CD4-positive, alpha-beta memory T cell (primary cell): ENCODE measurements around the gene ZNF57. TPM values are rescaled to one million over a fixed set of nuclear protein-coding genes. Genes with fewer than 3 reads are reported as not detected.

ENCODE experiments used
- CTCF ChIA-PET: fragments of 350-600 bp; sonication (Branson Sonifier 250); formaldehyde crosslinking; loops from one replicate; lab custom pipeline; 2021; ENCODE audit warnings: inconsistent platforms; ENCODE audit not compliant: partially characterized antibody; lab: Charles Lee
- POLR2A ChIA-PET: fragments of 350-600 bp; sonication (Branson Sonifier 250); formaldehyde crosslinking; loops from one replicate; lab custom pipeline; 2021; ENCODE audit not compliant: partially characterized antibody; lab: Charles Lee
- DNase-seq, 5 donors: peaks; one replicate each; pipeline versions ENCODE4 v3.0.0 to v3.0.0-alpha.2; 2020 to 2022; ENCODE audit warnings: mixed read lengths in 1 of 5
- H3K27ac ChIP-seq: one replicate; pipeline ENCODE4 v1.7.0; 2013; ENCODE audit warnings: low read depth, low read length
- H3K27me3 ChIP-seq: 2 replicates; pipeline ENCODE4 v1.7.0; 2013; ENCODE audit warnings: mild to moderate bottlenecking, low read length, moderate library complexity; ENCODE audit not compliant: insufficient read depth
- H3K36me3 ChIP-seq: 2 replicates; pipeline ENCODE4 v1.7.0; 2013; ENCODE audit warnings: mild to moderate bottlenecking, low read length, moderate library complexity; ENCODE audit not compliant: insufficient read depth
- H3K4me1 ChIP-seq: 2 replicates; pipeline ENCODE4 v1.7.0; 2013; ENCODE audit warnings: mild to moderate bottlenecking, low read length, moderate library complexity; ENCODE audit not compliant: insufficient read depth
- H3K4me3 ChIP-seq, 2 donors: one replicate each; pipeline ENCODE4 v1.7.0; 2013; ENCODE audit warnings: low read length in 2 of 2, mild to moderate bottlenecking in 1 of 2
- H3K9me3 ChIP-seq, 2 donors: one replicate each; pipeline ENCODE4 v1.7.0; 2013; ENCODE audit warnings: low read length in 2 of 2, control low read depth in 1 of 2; ENCODE audit not compliant: control insufficient read depth in 1 of 2
- H3K27ac Mint-ChIP-seq, 7 donors: one replicate each; pipeline ENCODE4 v1.8.0; 2020 to 2021; ENCODE audit warnings: mixed read lengths in 7 of 7, mild to moderate bottlenecking in 6 of 7, inconsistent platforms in 3 of 7, moderate library complexity in 3 of 7
- H3K27me3 Mint-ChIP-seq, 2 donors: one replicate each; pipeline ENCODE4 v1.8.0; 2020 to 2021; ENCODE audit warnings: mixed read lengths in 2 of 2
- H3K36me3 Mint-ChIP-seq, 2 donors: one replicate each; pipeline ENCODE4 v1.8.0; 2020 to 2021; ENCODE audit warnings: mixed read lengths in 2 of 2, inconsistent platforms in 1 of 2, mild to moderate bottlenecking in 1 of 2
- H3K4me1 Mint-ChIP-seq, 4 donors: one replicate each; pipeline ENCODE4 v1.8.0; 2020 to 2021; ENCODE audit warnings: mixed read lengths in 4 of 4, mild to moderate bottlenecking in 1 of 4
- H3K4me3 Mint-ChIP-seq, 8 donors: one replicate each; pipeline ENCODE4 v1.8.0; 2020 to 2021; ENCODE audit warnings: mixed read lengths in 8 of 8, mild to moderate bottlenecking in 7 of 8, moderate library complexity in 6 of 8, inconsistent platforms in 3 of 8
- H3K9me3 Mint-ChIP-seq, 8 donors: one replicate each; pipeline ENCODE4 v1.8.0; 2020 to 2021; ENCODE audit warnings: mixed read lengths in 8 of 8, mild to moderate bottlenecking in 5 of 8, inconsistent platforms in 3 of 8, moderate library complexity in 1 of 8
- intact Hi-C: fragments of 100-400 bp; cut with micrococcal nuclease; formaldehyde crosslinking; loops from one replicate; pipeline ENCODE4 v1.15.1; 2023
- polyA plus RNA-seq, 2 donors: library from polyadenylated mRNA; unstranded; fragments of 300-500 nt; fragmentation: Illumina TruSeq; gene quantifications; one replicate each; pipeline ENCODE4 v1.2.3, GENCODE V29; 2021
- total RNA-seq, 2 experiments: library from RNA; stranded (reverse); gene quantifications; one replicate each; pipeline ENCODE4 v1.2.3, GENCODE V29; 2021

Gene ZNF57
- total and polyA plus RNA-seq, 4 experiments from 2014 or later, result 2.1 to 4.7 (median 4.2) TPM

- intact Hi-C loops, result loop anchor here (10.0 kb wide), 1 partner anchor 158 kb away; the partner anchor contains the start of genes SGTA and THOP1
- DNase-seq, result no peak
- Mint-ChIP-seq H3K27me3 (no peaks in the 10 kb centered on the region), H3K4me3 (peak overlapping the region; percentile 32 to 86 (median 54)), H3K27ac (peak overlapping the region in 4 of 7 donors; percentile 53 to 79 (median 60)), H3K36me3 (peaks cover 4 to 8% of the 10 kb centered on the region in 2 donors), H3K9me3 (peaks cover 0 to 2% (median 0%) of the 10 kb centered on the region in 8 donors), H3K4me1 (peaks cover 7 to 32% (median 18%) of the 10 kb centered on the region in 4 donors)
- H3K4me3 ChIP-seq, result no peak overlapping the region
- ChIA-PET CTCF (interaction anchor here (0.6 to 1.9 kb wide), 2 partner anchors 8 to 76 kb away, joined by 4 to 9 read pairs; partner anchors contain the start of gene ZNF556), POLR2A (interaction anchor here (0.6 kb wide), 1 partner anchor 241 kb away, joined by 3 read pairs; no protein-coding TSS in a partner anchor)
- H3K27me3 ChIP-seq, result no peaks in the 10 kb centered on the region
- no peak overlapping the region for H3K27ac ChIP-seq
- H3K9me3 ChIP-seq, result no peaks in the 10 kb centered on the region
- H3K4me1 ChIP-seq, result peaks cover 17% of the 10 kb centered on the region
- peaks cover 9% of the 10 kb centered on the region for H3K36me3 ChIP-seq
Measured at GRCh38 chr19:2942928-2943640, 42.4 kb downstream of the ZNF57 start.

- POLR2A ChIA-PET, result no interaction called here
- Histone ChIP-seq H3K27me3 (no peaks in the 10 kb centered on the region), H3K36me3 (peaks cover under 1% of the 10 kb centered on the region), H3K4me3 (peak overlapping the region; percentile 65 to 81), H3K4me1 (peaks cover 22% of the 10 kb centered on the region), H3K27ac (peak overlapping the region; percentile 64), H3K9me3 (no peaks in the 10 kb centered on the region)
- DNase-seq, result no peak
- H3K4me1 Mint-ChIP-seq, result peaks cover 12 to 39% (median 22%) of the 10 kb centered on the region in 4 donors
- peak overlapping the region in 5 of 7 donors; percentile 60 to 94 (median 81) for H3K27ac Mint-ChIP-seq
- peaks cover 0 to 5% of the 10 kb centered on the region in 2 donors for H3K36me3 Mint-ChIP-seq
- intact Hi-C loops, result loop anchor here (1.0 to 10.0 kb wide), 3 partner anchors 44 to 160 kb away; partner anchors contain the start of genes SGTA, THOP1 and ZNF57
- peaks cover 0 to 2% (median 0%) of the 10 kb centered on the region in 8 donors for H3K9me3 Mint-ChIP-seq
- CTCF ChIA-PET, result no interaction called here
- H3K27me3 Mint-ChIP-seq, result no peaks in the 10 kb centered on the region
- peak overlapping the region; percentile 86 to 98 (median 97) for H3K4me3 Mint-ChIP-seq
Measured at GRCh38 chr19:2944403-2944774, 43.7 kb downstream of the ZNF57 start.

GRCh38 chr19:2944775-2945574, 44.2 kb downstream of the ZNF57 start, which contains the start of gene ZNF77:
ZNF77 (minus strand) TSS chr19:2944971; CDS start chr19:2944840, 131 bp downstream.
- Mint-ChIP-seq H3K36me3 (peaks cover 0 to 5% of the 10 kb centered on the region in 2 donors), H3K27me3 (no peaks in the 10 kb centered on the region), H3K27ac (peak within 1 kb of the TSS; percentile 94 to 99 (median 99)), H3K4me1 (peaks cover 17 to 45% (median 27%) of the 10 kb centered on the region in 4 donors), H3K4me3 (peak within 1 kb of the TSS; percentile 95 to 98 (median 97)), H3K9me3 (peaks cover 0 to 2% (median 0%) of the 10 kb centered on the region in 8 donors)
- H3K27me3 ChIP-seq, result no peaks in the 10 kb centered on the region
- peak within 1 kb of the TSS; percentile 81 to 84 for H3K4me3 ChIP-seq
- POLR2A ChIA-PET, result no interaction called here
- intact Hi-C loops, result loop anchor here (1.0 to 10.0 kb wide), 3 partner anchors 44 to 160 kb away; partner anchors contain the start of genes SGTA, THOP1 and ZNF57
- DNase-seq, result peak; percentile 98 to 99 (median 99)
- no peaks in the 10 kb centered on the region for H3K9me3 ChIP-seq
- CTCF ChIA-PET, result no interaction called here
- peaks cover 27% of the 10 kb centered on the region for H3K4me1 ChIP-seq
- H3K27ac ChIP-seq, result peak within 1 kb of the TSS; percentile 64
- no peaks in the 10 kb centered on the region for H3K36me3 ChIP-seq

- Mint-ChIP-seq H3K4me3 (peak overlapping the region; percentile 95 to 98 (median 97)), H3K27me3 (no peaks in the 10 kb centered on the region), H3K36me3 (peaks cover 0 to 7% of the 10 kb centered on the region in 2 donors), H3K9me3 (peaks cover 0 to 3% (median 0%) of the 10 kb centered on the region in 8 donors), H3K4me1 (peaks cover 17 to 52% (median 32%) of the 10 kb centered on the region in 4 donors), H3K27ac (peak overlapping the region; percentile 94 to 99 (median 99))
- Histone ChIP-seq H3K4me3 (peak overlapping the region; percentile 81 to 84), H3K27me3 (no peaks in the 10 kb centered on the region), H3K27ac (peak overlapping the region; percentile 64), H3K4me1 (peaks cover 30% of the 10 kb centered on the region), H3K36me3 (no peaks in the 10 kb centered on the region), H3K9me3 (no peaks in the 10 kb centered on the region)
- ChIA-PET CTCF (no interaction called here), POLR2A (interaction anchor here (0.8 kb wide), 1 partner anchor 238 kb away, joined by 3 read pairs; no protein-coding TSS in a partner anchor)
- intact Hi-C loops, result loop anchor here (2.0 to 10.0 kb wide), 2 partner anchors 45 to 161 kb away; partner anchors contain the start of genes SGTA, THOP1 and ZNF57
- no peak for DNase-seq
Measured at GRCh38 chr19:2945575-2946184, 45.0 kb downstream of the ZNF57 start.

GRCh38 chr19:2949939-2950285, 49.2 kb downstream of the ZNF57 start:
- CTCF ChIA-PET, result interaction anchor here (1.1 to 23.2 kb wide), 24 partner anchors 7 to 480 kb away, joined by 3 to 375 read pairs (median 6); partner anchors contain the start of gene S1PR4

More at GRCh38 chr19:2949939-2950285, 49.2 kb downstream of the ZNF57 start:
- peak overlapping the region; percentile 93 for H3K27ac ChIP-seq
- Mint-ChIP-seq H3K9me3 (peaks cover 0 to 3% (median 0%) of the 10 kb centered on the region in 8 donors), H3K27ac (peak overlapping the region; percentile 92 to 100 (median 99)), H3K27me3 (no peaks in the 10 kb centered on the region), H3K4me1 (peaks cover 21 to 39% (median 26%) of the 10 kb centered on the region in 4 donors), H3K36me3 (peaks cover 0 to 5% of the 10 kb centered on the region in 2 donors), H3K4me3 (peak overlapping the region; percentile 93 to 98 (median 96))
- H3K36me3 ChIP-seq, result no peaks in the 10 kb centered on the region
- DNase-seq, result no peak
- peak overlapping the region; percentile 62 to 87 for H3K4me3 ChIP-seq
- intact Hi-C loops, result loop anchor here (1.0 to 10.0 kb wide), 6 partner anchors 63 to 235 kb away; partner anchors contain the start of genes NCLN, SGTA, THOP1 and TLE5
- POLR2A ChIA-PET, result interaction anchor here (0.9 to 3.7 kb wide), 12 partner anchors 27 to 236 kb away, joined by 3 to 38 read pairs (median 9); partner anchors contain the start of genes NCLN, THOP1, TLE5 and TLE6
- H3K4me1 ChIP-seq, result peaks cover 25% of the 10 kb centered on the region
- no peaks in the 10 kb centered on the region for H3K27me3 ChIP-seq
- H3K9me3 ChIP-seq, result no peaks in the 10 kb centered on the region
